ENCODE results near the gene INSC. TPM values are rescaled to one million over a fixed set of nuclear protein-coding genes. Genes with fewer than 3 reads are reported as not detected.

INSC gene
- total and polyA plus RNA-seq, 2 of the 8 experiments (the other 6 are each of a cell fraction or from before 2014, with no cell fraction given), result 0.58 to 0.59 TPM

DNA sequence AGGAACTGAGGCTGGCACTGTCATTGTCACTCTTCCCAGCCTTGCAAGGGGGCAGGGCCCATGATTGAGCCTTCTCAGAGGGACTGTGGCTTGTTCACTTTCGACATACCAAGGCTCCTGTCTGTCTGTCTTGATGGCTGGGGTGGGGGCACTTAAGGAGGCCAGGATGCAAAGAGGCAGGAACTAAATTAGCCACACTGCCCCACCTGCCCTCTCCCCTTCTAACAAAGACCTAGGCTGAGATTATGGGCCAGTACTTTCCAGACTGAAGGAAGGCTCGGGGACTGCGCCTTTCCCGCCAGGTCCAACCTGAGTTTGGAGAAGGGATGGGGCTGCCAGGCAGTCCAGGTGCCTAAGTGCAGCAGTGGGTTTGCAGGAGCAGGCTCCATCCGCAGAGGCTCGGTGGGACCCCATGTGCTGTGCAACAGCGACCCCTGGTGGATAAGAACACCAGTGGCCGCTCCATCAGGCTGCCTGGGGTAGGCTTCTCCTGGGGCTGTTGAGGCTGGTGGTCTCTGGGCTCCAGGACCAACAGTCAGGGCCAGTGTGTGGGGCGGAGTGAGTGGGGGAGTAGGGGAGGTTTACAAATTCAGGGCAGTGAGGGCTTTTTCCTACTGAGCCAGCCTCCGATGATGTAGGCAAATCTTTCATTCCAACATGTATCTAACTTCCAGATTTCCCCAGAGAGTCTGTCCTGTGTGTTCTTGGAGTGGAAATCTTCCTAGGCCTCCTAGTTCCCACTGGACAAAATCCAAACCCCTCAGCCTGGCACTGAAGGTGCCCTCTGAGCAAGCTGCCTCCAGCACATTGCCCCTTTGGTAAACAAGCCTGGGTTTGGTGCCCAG, 93.9 kb downstream of the INSC start:
- no peak overlapping the region for H3K9ac ChIP-seq (replicated peaks in 1 of 4; ENCODE audit: extremely low read depth in 1 of 4, low read depth in 3 of 4, low read length in 3 of 4)
- H3K23me2 ChIP-seq (ENCODE audit: low read depth, low read length), result no peaks in the 10 kb centered on the region; the same call in 1 of the 2 replicates
- no peak overlapping the region for H4K91ac ChIP-seq (replicated peaks; ENCODE audit: insufficient read length, low read length)
- H3K27ac ChIP-seq (ENCODE audit: low read depth, low read length), result no peak overlapping the region
- H2BK15ac ChIP-seq (ENCODE audit: low read length), result no peak overlapping the region
- H2BK120ac ChIP-seq (replicated peaks; ENCODE audit: low read depth, low read length), result no peak overlapping the region
- no peaks in the 10 kb centered on the region for H3K79me1 ChIP-seq (ENCODE audit: low read depth, low read length)
- H4K8ac ChIP-seq (ENCODE audit: extremely low read depth, insufficient read depth, low read length), result no peak overlapping the region
- H3K9me3 ChIP-seq (ENCODE audit: insufficient read depth in 2 of 2, low read depth in 1 of 2, low read length in 1 of 2), result no peaks in the 10 kb centered on the region
- no peak overlapping the region for H2AK5ac ChIP-seq (ENCODE audit: low read depth, low read length)
- WGBS, 2 experiments (ENCODE audit: extremely low coverage in 1 of 2, insufficient coverage in 1 of 2, insufficient read length in 1 of 2, insufficient replicate concordance in 2 of 2, low coverage in 1 of 2, low lambda C conversion rate in 2 of 2, missing lambda C conversion rate in 1 of 2), result 36% methylated on average over 10 of the region's 10 CpGs; no CpG with 5 or more reads in 1 of the 2 experiments
- no peak overlapping the region for H3K56ac ChIP-seq (replicated peaks; ENCODE audit: insufficient read length, low read depth, low read length)
- H3K4me1 ChIP-seq (replicated peaks in 1 of 4; ENCODE audit: control insufficient read depth in 3 of 4, insufficient read depth in 4 of 4, low read length in 3 of 4), result peaks cover 0 to 2% (median 0%) of the 10 kb centered on the region in 4 experiments; a peak in 1 of 7 replicates
- POLR2A ChIA-PET (ENCODE audit: partially characterized antibody), result no interaction called here
- no peak overlapping the region for H3K4me3 ChIP-seq (ENCODE audit: extremely low read depth in 1 of 4, insufficient read depth in 2 of 4, low read depth in 3 of 4, low read length in 4 of 4)
- no peak overlapping the region for H2BK12ac ChIP-seq (ENCODE audit: low read depth, low read length)
- H2BK20ac ChIP-seq (ENCODE audit: low read length), result no peak overlapping the region
- H3K18ac ChIP-seq (ENCODE audit: extremely low read depth, low read length), result no peak overlapping the region
- no peak for FAIRE-seq
- H4K5ac ChIP-seq (ENCODE audit: insufficient read length, low read depth, low read length), result no peak overlapping the region
- H4K20me1 ChIP-seq (replicated peaks in 1 of 2; ENCODE audit: control insufficient read depth in 1 of 2, insufficient read depth in 2 of 2, low read length in 2 of 2), result no peaks in the 10 kb centered on the region
- no peaks in the 10 kb centered on the region for H3K36me3 ChIP-seq (ENCODE audit: control insufficient read depth in 2 of 4, insufficient read depth in 4 of 4, low read length in 3 of 4)
- H3K79me2 ChIP-seq (ENCODE audit: control insufficient read depth in 1 of 2, insufficient read depth in 2 of 2, low read length in 2 of 2), result no peaks in the 10 kb centered on the region
- H3K23ac ChIP-seq (ENCODE audit: insufficient read length), result no peak overlapping the region
- no peak overlapping the region for H3K14ac ChIP-seq (ENCODE audit: insufficient read length)
- H2AFZ ChIP-seq (ENCODE audit: low read length), result no peak overlapping the region
- H3K27me3 ChIP-seq (replicated peaks in 1 of 4; ENCODE audit: control insufficient read depth in 3 of 4, extremely low read depth in 1 of 4, insufficient read depth in 3 of 4, low read length in 3 of 4), result no peaks in the 10 kb centered on the region; a peak in 1 of 7 replicates
- no peak overlapping the region for H3K4ac ChIP-seq (replicated peaks; ENCODE audit: insufficient read length, low read depth, low read length)
- no peak overlapping the region for H2BK5ac ChIP-seq (ENCODE audit: low read depth, low read length)
- no peak overlapping the region for H3K4me2 ChIP-seq (ENCODE audit: insufficient read depth in 1 of 2, low read depth in 2 of 2, low read length in 2 of 2)
- peak; percentile 59 to 92 for DNase-seq (ENCODE audit: low read depth in 1 of 2, low spot score in 2 of 2)
- CTCF ChIA-PET (ENCODE audit: partially characterized antibody), result interaction anchor here (0.7 to 13.1 kb wide), 19 partner anchors 8 to 584 kb away, joined by 3 to 177 read pairs (median 6); no protein-coding TSS in a partner anchor
- no peak for TF ChIP-seq NRF1 (IDR thresholded peaks at IDR 0.05; ENCODE audit: low read depth, low read length)
- no peak for TF ChIP-seq SP4 (IDR thresholded peaks at IDR 0.05; ENCODE audit: low read length)
- no peak for TF ChIP-seq POLR2A (IDR thresholded peaks at IDR 0.05; ENCODE audit: control extremely low read depth in 1 of 2, low read depth in 2 of 2, low read length in 2 of 2)
- TF ChIP-seq, protein P1, sequence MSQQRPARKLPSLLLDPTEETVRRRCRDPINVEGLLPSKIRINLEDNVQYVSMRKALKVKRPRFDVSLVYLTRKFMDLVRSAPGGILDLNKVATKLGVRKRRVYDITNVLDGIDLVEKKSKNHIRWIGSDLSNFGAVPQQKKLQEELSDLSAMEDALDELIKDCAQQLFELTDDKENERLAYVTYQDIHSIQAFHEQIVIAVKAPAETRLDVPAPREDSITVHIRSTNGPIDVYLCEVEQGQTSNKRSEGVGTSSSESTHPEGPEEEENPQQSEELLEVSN (IDR thresholded peaks at IDR 0.05), result peak; percentile 37; the same call in 1 of the 2 replicates
- TF ChIP-seq CHD1 (IDR thresholded peaks at IDR 0.05; ENCODE audit: low read depth, low read length), result no peak
- TF ChIP-seq YY1 (IDR thresholded peaks at IDR 0.05; ENCODE audit: low read depth, low read length), result 0 out of 2 replicates have a peak, but pooled peaks have one; percentile 15
- no peak for TF ChIP-seq USF2 (IDR thresholded peaks at IDR 0.05; ENCODE audit: low read length)
- 0 out of 2 replicates have a peak, but pooled peaks have one; percentile 33 for TF ChIP-seq MAX (IDR thresholded peaks at IDR 0.05)
- peak; percentile 99 to 100 for TF ChIP-seq RAD21 (IDR thresholded peaks at IDR 0.05 in 1 of 2, conservative IDR thresholded peaks at IDR 0.05 in 1 of 2; ENCODE audit: low read depth in 2 of 2, low read length in 2 of 2)
- no peak for TF ChIP-seq SP1 (IDR thresholded peaks at IDR 0.05; ENCODE audit: low read depth, low read length)
- no peak for TF ChIP-seq BACH1 (IDR thresholded peaks at IDR 0.05; ENCODE audit: low read length)
